DMS153 treated with DMSO at 0.1 percent for 48 hours (cell line): ENCODE measurements around the gene HECTD2.
"Not testable (repeated sequence)": the region's sequence is repeated elsewhere in the genome, so short reads cannot be mapped to it uniquely, and the experiment has no call there.

Source experiments
- DNase-seq: peaks from one replicate; lab custom pipeline; 2025; ENCODE audit not compliant: unreplicated experiment; lab: John Stamatoyannopoulos, UW

Gene HECTD2

GRCh38 chr10:91412354-91413087, 2.4 kb downstream of the HECTD2 start:
- no peak for DNase-seq

DNA sequence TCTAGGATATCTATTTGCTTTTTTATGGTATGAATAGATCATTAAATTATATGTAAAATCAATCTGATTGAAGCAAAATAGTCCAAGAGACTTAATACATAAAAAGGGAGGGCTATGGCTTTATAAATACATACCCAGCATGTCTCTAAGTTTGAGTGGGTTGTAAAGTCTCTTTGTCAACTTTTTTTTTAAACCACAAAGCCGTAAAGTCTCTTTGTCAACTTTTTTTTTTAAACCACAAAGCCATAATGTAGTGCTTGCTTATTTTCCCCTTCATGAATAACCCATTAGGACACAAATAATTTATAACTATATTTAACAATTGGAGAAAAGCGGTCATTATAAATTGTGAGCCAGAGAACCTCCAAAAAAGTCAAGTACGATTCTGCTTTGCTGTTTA, 5.7 kb downstream of the HECTD2 start:
- no peak for DNase-seq

- DNase-seq: no peak
Measured at GRCh38 chr10:91416339-91416855, 6.3 kb downstream of the HECTD2 start.

DNA sequence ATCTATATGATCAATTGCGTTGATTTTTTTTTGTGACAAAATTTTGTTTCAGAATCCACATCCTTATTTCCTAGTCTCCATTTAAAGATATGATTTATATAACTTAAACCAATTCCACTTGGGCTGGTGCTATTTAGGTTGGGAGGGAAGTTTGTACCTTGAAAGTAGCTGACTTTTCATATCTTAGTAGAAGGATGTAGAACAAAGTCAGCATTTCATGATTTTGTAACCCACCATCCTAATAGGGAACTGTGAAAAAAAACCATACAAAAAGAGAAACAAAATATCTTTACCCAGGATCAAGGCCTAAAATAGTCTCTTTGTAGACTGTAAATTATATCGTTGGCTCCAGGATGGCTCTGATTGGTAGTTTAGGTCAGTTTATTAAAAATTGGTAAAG, 8.3 kb downstream of the HECTD2 start:
- DNase-seq: no peak

DNA sequence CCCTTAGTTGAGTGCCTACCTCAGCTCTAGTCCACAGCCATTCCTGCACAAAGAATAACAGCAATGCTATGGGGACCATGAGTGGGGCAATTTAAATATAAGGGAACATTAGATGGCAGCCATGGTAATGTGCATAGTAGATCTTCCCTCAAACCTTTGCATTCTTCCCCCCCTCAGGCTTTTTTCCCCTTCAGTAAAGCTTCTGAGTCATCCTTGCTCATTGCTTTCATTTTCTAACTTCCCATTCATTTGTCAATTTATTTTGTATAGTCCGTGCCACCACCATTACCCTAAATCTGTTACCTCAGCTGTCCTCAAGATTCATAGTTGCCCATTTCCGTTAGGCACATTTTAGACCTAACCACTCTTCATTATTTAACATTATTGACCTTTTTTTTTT, 10.7 kb downstream of the HECTD2 start:
- DNase-seq: no peak

DNA sequence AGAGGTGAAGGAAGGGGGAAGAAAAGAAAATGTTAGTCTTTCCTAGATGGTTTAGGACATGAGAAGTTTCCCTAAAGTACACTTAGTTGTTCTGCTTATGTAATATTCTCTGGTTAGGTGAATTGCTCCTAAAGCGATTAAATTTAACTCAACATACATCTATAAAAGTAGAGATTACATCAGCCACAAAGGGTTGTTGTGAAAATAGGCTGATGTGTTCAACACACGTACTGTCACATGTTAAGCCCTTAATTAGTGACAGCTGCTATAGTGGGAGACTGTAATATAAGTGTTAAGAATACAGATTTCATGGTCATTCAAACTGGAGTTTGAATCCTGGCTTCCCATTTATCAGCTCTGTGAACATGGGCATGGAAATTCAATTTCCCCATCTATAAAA, 12.8 kb downstream of the HECTD2 start:
- DNase-seq: no peak

DNA sequence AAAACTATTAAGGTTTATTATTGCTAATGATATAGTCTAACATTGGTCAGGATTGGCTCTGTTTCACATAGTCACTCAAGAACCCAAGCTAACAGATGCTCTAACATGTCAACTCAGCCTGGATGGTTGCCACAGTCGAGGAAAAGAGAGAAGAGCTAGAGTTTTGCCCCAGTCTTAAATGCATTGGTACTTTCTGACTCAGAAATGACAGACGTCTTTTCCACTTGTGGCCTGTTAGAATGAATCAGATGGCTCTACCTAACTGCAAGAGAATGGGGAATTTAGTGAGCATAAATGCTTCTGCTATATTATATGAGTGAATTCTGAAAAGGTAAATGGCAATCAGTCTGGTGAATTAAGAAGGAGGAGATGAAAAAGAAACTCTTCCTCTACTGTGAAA, 13.9 kb downstream of the HECTD2 start:
- DNase-seq: no peak

DNA sequence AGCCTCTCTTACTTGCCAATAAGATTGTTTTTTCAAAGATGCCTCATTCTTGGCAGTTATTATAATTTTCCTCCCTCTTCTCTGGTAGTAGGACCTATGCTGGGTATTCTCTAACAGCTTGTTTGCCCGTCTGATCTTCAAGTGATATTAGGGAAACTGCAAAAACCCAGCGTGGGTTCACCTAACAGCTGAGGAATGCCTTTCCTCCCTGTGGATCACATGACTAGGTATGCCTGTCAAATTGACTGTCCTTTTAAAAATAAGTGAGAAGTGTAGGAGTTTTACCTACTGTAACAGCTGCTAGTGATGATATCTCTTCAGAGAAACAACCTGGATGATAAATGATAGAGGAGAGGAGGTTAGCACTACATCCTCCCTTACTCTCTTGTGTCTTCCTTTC, 22.0 kb downstream of the HECTD2 start:
- DNase-seq: no peak

DNA sequence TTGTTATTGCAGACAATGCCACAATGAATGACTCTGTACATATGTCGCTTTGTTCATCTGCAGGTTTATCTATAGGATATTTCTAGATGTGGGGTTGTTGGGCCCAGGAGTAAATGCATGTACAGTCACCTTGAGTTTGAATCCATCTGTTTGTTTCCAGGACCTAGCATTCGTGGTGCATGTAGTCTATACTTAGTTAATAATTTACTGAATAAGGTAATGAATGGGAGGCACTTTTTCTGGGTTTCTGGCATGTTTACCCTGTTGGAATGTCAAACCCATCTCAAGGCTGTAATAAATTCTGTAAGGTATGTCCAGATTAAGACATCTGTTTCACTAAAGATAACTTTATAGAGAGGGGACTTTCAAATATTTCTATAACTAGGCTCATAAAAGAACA, 23.5 kb downstream of the HECTD2 start:
- DNase-seq: no peak

- DNase-seq: no peak
Measured at GRCh38 chr10:91434041-91434440, 23.9 kb downstream of the HECTD2 start.

GRCh38 chr10:91435241-91435640, 25.1 kb downstream of the HECTD2 start:
- no peak for DNase-seq

DNA sequence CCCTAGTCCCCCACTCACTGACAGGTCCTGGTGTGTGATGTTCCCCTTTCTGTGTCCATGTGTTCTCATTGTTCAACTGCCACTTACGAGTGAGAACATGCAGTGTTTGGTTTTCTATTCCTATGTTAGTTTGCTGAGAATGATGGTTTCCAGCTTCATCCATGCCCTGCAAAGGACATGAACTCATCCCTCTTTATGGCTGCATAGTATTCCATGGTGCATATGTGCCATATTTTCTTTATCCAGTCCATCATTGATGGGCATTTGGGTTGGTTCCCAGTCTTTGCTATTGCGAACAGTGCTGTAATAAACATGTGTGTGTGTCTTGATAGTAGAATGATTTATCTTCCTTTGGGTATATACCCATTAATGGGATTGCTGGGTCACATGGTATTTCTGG, 28.1 kb downstream of the HECTD2 start:
- DNase-seq: not testable (repeated sequence)

- no peak for DNase-seq
Measured at GRCh38 chr10:91444211-91445182, 34.4 kb downstream of the HECTD2 start.

DNA sequence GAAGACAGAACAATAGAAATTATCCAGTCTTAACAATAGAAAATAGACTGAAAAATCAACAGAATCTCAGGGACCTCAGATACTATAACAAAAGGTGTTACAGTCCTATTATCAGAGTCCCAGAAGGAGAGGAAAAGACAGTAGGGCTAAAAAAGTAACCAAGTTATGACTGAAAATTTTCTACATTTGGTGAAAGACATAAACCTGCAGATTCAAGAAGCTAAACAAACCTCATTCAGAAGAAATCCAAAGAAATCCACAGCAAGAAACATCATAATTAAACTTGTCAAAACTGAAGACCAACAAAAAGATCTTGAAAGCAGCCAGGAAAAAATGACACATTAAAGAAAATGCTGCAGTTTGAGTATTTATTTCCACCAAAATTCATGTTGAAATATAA, 41.9 kb downstream of the HECTD2 start:
- DNase-seq: no peak

DNA sequence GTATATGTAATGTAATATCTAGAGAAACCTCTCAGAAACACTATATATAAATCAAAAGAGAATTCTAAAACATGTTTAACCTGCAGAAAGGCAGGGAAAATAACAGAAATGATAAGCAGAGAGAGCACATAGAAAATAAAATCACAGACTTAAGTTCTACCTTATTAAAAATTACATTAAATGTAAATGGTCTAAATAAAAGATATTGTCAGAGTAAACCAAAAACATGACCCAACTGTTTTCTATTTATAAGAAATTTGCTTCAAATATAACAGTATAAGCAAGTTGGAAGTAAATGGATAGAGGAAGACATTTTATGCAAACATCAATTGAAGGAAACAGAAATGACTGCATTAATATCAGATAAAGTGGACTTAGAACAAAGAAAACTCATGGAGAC, 43.4 kb downstream of the HECTD2 start:
- DNase-seq: no peak

GRCh38 chr10:91455135-91455534, 45.0 kb downstream of the HECTD2 start:
- not testable (repeated sequence) for DNase-seq

- DNase-seq: no peak
Measured at GRCh38 chr10:91460681-91461080, 50.5 kb downstream of the HECTD2 start.

DNA sequence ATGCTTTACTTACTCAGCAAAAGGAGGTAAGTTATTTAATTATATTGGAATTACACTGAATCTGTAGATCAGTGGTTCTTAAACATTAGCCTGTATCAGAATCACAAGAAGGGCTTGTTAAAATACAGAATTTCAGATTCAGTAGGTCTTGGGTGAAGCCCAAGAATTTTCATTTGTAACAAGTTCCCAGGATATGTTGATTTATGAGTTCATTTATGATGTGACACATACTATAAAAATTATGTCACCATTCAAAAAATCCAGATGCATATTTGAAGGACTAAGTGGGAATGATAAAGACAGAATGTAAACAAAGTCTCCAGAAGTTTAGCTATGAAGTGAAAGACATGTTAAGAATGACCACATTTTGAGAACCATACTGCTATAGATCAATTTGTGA, 52.3 kb downstream of the HECTD2 start:
- no peak for DNase-seq

DNA sequence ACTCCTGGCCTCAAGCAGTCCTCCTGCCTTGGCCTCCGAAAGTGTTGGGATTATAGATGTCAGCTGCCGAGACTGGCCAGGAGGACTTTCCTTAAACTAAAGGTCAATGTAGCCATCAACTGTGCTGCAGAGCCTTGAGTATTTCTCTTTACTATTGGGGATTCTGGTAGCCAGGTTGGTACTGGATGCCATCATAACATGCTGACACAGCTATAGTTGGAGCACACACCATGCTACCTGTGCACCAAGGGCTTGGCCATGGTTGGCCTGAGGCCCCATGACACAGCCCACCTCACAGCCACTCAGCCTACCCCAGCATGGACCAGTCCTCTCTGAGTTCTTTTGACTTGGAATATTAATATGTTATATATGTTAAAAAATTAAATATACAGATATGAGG, 54.4 kb downstream of the HECTD2 start:
- no peak for DNase-seq

DNA sequence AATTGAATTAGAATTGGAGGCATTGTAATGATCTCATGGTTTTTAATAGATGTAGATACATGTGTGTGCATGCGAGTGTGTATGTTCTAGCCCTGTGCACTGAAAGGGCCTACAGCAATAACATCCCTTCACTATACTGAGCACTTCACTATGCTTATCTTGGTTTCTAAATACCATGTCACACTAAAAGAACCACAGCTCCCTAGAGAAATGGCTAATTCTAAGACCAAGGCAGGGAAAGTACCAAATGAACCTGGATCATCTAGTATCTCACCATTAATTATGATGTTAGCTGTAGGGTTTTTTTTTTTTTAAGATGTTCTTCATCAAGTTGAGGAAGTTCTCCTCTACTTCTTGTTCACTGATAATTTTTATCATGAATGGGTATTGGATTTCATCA, 55.1 kb downstream of the HECTD2 start:
- DNase-seq: no peak

DNA sequence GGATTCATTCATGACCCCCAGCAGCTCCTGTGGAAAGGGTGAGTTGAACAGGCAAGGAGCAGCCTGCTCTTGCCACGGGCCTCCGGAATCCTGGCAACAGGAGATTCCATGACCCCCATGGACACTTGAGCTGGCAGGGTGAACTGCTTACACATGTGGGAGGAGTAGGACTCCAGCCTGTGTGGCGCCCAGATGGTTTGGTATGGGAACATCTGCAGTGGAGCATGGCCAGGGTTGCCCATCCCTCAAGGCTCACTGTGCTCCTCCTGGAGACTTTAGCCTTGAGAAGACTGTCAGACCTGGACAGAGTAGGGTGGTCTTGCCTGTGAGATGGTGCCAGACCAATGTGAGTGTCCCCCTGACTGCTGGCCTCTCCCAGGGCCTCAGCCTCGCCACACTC, 57.0 kb downstream of the HECTD2 start:
- DNase-seq: no peak

DNA sequence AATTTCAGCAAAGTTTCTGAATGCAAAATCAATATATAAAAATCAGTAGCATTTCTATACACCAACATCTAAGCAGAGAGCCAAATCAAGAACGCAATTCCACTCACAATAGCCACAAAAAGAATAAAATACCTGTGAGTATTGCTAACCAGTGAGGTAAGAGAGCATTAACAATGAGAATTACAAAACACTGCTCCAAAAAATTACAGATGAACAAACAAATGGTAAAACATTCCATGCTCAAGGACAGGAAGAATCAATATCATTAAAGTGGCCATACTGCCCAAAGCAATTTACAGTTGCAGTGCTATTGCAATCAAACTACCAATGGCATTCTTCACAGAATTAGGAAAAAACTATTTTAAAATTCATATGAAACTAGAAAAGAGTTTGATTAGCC, 61.5 kb downstream of the HECTD2 start:
- DNase-seq: no peak
